Measurements from ENCODE around the gene SRP9.
"Not testable (repeated sequence)": the region's sequence is repeated elsewhere in the genome, so short reads cannot be mapped to it uniquely, and the experiment has no call there.

Gene SRP9

DNA sequence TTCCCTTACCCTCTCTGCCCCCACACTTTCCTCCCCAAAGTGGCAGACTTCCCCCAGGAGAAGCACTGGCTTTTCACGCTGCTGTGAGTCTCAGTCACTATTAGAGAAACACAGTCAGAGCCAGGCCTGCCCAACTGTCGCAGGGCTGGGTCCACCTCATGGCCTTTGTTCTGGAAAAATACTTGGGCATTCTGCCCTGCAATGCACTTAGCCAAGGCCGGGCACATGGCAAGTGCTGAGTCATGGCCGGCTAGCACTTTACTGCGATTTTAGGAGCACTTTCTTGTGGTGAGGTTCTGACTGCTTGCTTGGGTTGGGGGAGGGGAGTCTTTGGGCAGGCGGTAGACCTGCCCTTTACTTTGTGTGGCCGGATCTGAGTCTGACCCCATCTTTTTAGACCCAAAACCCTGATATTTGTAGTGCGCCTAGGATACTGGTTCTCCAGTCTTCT lies 40.0 kb downstream of the SRP9 start:
- no peak for DNase-seq

DNA sequence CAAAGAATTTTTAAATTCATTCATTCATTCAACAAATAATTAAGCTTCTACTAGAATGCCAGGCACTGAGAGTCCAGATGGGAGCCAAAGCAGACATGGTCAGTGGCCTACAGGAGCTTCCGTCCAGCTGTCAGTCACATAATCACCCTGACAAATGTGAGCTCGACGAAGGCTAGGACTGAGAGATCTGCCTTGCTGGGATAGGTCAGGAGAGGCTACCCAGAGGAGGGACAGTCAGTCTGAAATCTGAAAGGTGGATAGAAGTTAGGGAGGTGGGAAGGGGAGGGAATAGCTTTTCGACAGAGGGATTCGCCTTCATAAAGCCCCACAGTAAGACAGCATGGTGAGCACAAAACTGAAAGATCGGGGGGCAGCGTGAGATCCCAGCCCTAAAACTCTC lies 40.6 kb downstream of the SRP9 start:
- DNase-seq: no peak

DNA sequence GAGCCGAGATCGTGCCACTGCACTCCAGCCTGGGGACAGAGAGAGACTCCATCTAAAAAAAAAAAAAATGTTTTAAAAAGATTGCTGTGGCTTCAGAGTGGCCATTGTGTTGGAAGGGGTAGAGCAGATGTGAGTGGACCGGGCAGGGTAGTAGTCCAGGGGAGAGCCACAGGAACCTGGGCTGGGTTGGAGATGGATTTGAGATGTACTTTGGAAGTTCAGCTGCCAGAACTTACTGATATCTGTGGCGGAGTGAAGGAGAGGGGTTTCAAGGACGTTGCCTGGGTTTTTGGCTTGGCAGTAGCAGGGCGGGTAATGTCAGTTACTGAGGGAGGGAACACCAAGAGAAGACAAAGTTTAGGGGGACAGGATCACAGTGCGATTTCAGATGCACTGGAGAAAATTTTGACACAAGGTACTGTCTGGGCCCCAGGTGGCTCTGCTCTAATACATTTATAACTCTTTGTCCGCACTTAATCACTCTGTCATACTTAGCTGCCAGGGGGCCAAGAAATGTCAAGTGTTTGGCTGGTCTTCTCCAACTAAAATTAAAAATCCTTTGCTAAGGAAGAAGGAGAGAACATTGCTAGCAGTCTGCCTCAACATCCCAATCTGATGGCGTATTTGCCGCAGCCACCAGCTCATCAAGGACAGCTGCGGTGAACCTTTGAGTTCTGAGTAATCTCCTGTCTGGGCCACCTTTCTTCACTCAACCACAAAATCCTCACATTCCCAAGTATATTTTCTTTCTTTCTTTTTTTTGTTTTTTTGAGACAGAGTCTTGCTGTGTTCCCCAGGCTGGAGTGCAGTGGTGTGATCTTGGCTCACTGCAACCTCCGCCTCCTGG lies 41.9 kb downstream of the SRP9 start:
- DNase-seq: no peak

DNA sequence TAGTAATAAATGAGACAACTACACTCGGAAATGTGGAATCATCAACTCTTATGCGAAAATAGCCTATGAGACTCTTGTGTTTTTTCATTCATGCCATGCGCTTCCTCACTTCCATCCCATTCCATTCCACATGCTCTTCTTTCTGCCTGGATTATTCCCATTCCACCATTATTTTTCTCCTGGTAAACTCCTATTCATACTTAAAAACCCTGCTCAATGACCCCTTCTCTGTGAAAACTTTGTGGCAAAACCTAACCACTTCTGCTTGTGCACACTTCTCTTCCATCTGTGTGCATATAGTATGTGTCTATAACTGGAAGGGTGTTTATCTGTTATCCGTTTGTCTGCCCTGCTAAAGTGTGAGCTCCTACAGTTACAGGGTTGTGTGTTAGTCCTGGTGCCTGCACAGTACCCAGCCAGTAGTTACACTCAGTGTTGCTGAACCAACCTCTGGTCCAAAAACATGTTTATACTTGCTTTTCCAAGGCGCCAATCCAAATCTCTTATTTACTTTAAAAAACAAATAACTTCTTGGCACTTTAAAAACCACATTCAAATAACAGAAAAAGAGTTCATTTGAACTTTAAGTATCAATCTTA lies 43.0 kb downstream of the SRP9 start:
- no peak for DNase-seq

DNA sequence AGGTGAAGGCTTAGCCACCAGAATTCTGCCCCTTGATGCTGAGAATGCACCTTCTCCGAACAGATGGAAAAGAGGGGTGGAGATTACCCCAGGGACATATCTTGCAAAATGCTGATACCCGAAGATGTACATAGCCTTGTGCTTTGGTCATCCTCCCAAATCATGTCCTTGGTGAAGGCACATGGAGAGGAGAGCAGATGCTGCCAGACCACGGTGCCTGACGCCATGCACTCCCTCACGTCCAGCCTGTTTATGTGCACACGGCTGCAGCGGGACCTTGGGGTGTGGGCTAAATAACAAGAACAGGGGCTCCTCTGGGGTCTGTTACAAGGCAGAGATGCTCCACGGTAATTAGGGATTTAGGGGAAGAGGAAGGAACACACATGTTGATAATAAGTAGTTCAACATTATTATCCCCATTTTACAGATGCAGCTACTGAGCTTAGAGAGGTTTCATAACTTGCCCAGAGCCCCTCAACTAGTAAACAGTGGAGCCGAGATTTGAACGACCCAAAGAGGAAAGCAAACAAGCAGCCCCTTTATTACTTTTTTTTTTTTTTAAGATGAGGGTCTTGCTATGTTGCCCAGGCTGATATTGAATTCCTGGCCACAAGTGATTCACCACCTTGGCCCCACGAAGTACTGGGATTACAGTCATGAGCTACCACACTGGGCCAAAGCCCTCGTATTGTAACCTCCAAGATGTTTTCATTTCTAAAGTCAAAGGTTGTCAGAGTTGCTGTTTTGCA lies 45.2 kb downstream of the SRP9 start:
- DNase-seq: no peak

DNA sequence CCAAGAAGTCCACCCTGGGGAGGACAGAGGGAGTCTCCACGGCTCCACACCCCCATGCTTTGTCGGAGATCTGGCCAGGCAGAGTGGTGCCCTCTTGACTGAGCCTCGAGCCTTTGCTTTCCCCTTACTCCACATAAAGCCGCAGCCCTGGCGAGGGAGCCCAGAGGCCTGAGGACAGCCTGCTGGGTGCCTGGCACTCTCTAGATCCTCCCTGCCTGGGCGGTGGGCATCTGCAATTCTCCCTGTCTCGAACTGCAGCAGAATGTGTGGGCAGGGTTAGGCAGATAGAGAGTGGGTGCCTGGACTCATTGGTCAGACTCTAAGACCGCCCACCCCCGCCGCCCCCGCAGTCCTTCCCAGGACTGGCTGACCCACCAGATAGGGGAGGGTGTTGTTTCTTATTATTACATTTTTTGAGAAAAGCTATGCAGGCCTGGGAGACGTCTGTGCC lies 46.2 kb downstream of the SRP9 start:
- DNase-seq: no peak

DNA sequence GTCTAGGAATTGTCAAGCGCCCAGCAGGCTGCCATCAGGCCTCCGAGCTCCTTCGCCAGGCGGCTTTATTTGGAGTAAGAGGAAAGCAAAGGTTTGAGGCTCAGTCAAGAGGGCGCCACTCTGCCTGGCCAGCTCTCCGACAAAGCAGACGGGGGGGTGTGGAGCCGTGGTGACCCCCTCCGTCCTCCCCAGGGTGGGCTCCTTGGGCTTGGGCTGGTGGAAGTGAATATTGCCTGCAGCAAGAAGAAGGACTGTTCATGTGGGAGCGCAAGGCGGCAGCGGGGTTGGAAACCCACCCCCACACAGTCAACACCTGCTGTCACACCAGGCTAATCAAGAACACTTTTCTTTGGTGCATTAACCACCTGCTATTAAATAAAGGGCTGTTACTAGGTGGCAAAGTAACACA lies 46.9 kb downstream of the SRP9 start:
- DNase-seq: no peak

DNA sequence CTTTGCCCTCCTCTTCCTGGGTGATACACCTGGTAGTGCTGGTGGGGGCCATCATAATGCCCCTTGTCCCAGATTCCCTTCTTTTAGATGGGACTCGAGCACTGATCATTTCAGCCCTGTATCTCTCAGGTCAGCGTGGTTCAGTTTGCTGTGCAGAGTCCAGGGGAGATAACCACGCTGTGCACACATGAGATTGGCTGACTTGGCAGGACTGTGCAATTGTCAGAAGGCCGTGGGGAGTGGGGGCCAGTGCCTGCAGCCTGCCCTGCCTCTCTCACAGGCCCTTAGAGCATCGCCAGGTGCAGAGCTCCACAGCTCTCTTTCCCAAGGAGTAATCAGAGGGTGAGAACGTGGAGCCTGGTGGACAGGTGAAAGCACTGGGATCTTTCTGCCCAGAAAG lies 47.5 kb downstream of the SRP9 start:
- no peak for DNase-seq

DNA sequence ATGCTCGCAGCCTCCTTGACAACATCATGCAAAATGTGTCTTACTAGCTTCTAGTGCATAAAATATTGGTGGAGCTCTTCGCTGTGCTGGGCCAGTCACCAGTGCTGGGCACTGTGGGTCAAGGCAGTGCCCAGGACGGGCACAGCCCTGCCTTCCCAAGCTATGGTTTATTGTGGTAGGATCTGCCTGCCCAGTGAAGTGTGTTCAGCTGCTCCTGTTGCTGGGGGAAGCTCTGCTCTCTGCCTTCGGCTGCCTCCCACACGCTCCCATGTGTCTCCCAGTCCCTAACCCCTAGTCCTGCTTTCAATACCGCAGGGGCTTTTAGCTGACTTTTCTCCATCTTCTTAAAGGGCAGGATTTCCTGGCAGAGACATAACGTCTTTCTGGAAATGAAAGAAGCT lies 48.0 kb downstream of the SRP9 start:
- no peak for DNase-seq

DNA sequence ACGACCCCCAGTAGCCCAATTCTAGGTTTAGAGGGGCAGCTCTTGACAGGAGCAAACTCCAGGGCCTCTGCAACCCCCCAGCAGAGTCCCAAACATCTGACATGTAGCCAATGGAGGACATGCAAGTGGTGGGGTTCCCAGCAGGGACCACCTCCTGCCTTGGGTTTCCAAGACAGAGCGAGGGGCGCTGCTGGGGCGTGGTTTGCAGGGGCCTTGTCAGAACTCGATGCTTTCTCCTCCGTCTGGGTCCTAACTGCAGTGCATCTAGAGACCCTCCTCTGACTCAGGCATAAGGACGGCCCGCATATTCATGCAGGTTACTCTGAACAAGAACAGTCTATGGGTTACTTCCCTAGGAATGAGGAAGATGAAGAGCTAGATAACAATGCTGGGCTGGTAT lies 49.5 kb downstream of the SRP9 start:
- no peak for DNase-seq

DNA sequence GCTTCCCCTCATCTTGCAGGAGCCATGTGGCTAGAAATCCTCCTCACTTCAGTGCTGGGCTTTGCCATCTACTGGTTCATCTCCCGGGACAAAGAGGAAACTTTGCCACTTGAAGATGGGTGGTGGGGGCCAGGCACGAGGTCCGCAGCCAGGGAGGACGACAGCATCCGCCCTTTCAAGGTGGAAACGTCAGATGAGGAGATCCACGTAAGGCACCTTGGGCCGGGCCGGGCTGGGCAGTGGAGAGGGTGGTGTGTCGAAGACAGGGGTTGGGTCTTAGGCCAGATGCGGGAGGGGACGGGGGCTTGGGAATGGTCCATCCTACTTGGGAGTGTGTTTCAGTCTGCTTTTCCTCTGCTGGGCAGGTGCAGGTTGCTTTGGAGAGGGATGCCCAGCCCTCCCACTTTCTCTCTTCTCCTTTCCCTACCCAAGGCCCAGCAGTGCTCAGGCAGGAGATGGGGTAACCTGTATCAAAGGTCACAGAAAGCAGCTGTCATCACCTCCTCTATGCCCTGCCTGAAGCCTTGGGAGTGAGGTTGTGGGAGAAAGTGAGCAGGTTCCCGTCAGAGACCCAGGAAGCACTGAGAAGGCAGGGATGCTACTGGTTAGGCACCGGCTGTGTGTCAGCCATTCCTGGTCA lies 51.2 kb downstream of the SRP9 start:
- DNase-seq: no peak

DNA sequence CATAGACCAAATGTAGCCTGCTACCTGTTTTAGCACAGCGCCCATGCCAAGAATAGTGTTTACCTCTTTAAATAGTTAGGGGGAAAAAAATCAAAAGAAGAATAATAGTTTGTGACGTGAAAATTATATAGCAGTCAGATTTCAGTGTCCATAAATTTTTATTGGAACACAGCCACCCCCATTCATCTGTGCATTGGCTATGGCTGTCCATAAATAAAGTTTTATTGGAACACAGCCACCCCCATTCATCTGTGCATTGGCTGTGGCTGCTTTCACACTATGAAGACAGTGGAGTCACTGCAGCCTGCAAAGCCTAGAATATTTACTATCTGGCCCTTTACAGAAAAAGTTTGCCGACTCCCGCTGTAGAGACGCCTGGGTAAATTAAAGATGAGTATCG lies 53.2 kb downstream of the SRP9 start:
- no peak for DNase-seq

DNA sequence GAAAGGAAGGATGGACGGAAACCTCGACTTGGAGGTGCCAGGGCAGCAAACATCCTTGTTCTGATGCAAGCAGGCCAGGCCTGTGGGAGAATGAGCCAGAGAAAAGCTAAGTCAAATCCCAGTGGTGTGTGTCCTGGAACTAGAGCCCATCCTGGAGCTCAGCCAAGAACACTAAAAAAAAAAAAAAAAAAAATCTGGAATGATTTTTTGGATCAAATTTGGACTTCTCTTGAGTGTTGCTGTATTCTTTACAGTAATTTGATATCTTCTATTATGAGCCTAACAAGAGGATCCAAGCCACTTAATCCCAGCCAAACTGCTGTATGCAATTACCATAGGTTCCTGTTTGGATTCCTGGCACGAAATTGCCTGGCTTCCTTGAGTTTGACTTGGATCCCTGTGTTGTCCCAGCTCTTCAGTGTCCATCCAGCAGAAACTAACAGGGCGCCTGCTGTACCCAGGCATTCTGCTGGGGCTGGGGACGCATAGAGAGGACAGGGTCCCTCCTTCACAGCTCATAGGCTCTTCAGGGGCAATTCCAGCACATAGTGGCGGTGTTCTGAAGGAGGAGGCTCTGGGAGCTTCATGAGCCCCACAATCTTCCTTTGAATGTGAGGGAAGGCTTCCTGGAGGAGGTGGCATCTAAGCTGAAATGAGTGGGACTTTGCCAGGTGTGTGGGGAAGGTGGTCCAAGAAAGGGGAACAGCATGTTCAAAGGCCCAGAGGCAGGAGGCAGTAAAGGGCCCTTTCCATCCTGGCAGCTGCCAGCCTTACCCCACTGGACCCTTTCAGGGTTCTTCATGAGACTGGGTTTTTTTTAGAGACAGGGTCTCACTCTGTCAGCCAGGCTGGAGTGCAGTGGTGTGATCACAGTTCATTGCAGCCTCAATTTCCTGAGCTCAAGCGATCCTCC lies 57.0 kb downstream of the SRP9 start:
- DNase-seq: no peak

DNA sequence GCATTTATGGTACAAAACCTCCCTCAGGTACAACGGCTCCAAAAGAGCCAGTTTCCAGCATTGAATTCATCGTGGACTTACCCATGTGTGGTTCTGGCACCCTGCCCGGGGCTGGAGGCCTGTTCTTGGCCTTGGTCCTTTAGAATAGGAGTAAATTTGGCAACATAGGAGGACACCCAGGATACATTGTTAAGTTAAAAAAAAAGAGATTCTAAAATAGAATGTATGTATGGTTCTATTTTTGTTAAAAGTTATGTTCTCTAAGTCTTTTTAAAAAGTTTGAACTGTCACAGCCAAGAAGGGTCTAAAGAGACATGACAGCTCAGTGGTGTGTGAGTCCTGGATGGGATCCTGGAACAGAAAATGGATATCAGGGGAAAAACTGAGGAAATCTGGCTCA lies 58.2 kb downstream of the SRP9 start:
- DNase-seq: no peak

DNA sequence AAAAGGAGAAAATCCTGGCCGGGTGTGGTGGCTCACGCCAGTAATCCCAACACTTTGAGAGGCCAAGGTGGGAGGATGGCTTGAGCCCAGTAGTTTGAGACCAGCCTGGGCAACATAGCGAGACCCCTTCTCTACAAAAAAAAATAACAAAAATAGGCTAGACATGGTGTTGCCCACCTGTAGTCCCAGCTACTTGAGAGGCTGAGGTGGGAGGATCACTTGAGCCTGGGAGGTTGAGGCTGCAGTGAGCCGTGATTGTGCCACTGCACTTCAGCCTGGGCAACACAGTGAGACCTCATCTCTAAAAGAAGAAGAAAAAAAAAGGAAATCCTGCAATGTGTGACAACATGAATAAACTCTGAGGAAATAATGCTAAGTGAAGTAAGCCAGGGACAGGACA lies 58.7 kb downstream of the SRP9 start:
- not testable (repeated sequence) for DNase-seq

DNA sequence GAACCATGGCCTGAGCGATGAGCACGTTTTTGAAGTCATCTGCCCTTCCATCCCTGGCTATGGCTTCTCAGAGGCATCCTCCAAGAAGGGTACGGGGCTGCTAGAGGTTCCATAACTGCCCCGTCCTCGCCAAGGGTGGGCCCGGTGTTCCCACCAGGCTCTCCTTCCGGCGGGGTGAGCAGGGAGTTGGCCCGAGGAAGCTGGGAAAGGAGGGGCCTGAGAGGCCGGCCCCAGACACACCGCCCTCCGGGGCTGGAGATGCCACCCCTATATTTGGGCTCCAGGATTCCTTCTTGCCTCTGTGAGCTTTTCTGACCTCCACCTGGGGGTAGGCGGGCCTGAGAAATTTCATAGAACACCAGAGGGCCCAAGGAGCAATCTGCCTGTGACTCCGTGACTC lies 61.2 kb downstream of the SRP9 start:
- no peak for DNase-seq
